Measurements from ENCODE around the gene MXRA7. TPM values are rescaled to one million over a fixed set of nuclear protein-coding genes. Genes with fewer than 3 reads are reported as not detected.

The MXRA7 gene
- polyA plus RNA-seq, 3 donors = 107 to 119 (median 114) TPM

Other genes starting within 250 kb of the MXRA7 start
- gene AANAT, start 243.4 kb downstream of the MXRA7 start, polyA plus RNA-seq (ENCODE audit: insufficient read length in 3 of 3) = under 1 TPM in 1 of 3 donors, not detected in 2; 0.35 TPM
- 1 to 10 TPM; 5.6 to 7.2 (median 5.7) TPM for gene RHBDF2, start 209.5 kb downstream of the MXRA7 start, polyA plus RNA-seq (ENCODE audit: insufficient read length in 3 of 3)
- gene CYGB, start 173.3 kb downstream of the MXRA7 start, polyA plus RNA-seq (ENCODE audit: insufficient read length in 3 of 3) = 10 to 100 TPM in 2 of 3 donors, 1 to 10 TPM in 1; 9.2 to 13.4 (median 11.1) TPM
- gene PRCD, start 170.9 kb downstream of the MXRA7 start, polyA plus RNA-seq (ENCODE audit: insufficient read length in 3 of 3) = 1 to 10 TPM; 2.2 to 3.7 (median 3.0) TPM
- gene ST6GALNAC2, start 125.1 kb downstream of the MXRA7 start, polyA plus RNA-seq (ENCODE audit: insufficient read length in 3 of 3) = 1 to 10 TPM; 8.5 to 9.9 (median 9.6) TPM
- under 1 TPM; 0.18 to 0.43 (median 0.25) TPM for gene ST6GALNAC1, start 67.2 kb downstream of the MXRA7 start, polyA plus RNA-seq (ENCODE audit: insufficient read length in 3 of 3)
- 10 to 100 TPM; 21.1 to 25.8 (median 21.9) TPM for gene JMJD6, start 15.6 kb upstream of the MXRA7 start, polyA plus RNA-seq (ENCODE audit: insufficient read length in 3 of 3)
- 10 to 100 TPM; 43.3 to 47.3 (median 44.8) TPM for gene METTL23, start 15.9 kb upstream of the MXRA7 start, polyA plus RNA-seq (ENCODE audit: insufficient read length in 3 of 3)
- gene SRSF2, start 26.4 kb upstream of the MXRA7 start, polyA plus RNA-seq (ENCODE audit: insufficient read length in 3 of 3) = 100 to 1,000 TPM; 395 to 434 (median 415) TPM
- gene MFSD11, start 27.2 kb upstream of the MXRA7 start, polyA plus RNA-seq (ENCODE audit: insufficient read length in 3 of 3) = 10 to 100 TPM; 24.6 to 27.7 (median 25.6) TPM
- gene MGAT5B, start 157.4 kb upstream of the MXRA7 start, polyA plus RNA-seq (ENCODE audit: insufficient read length in 3 of 3) = 1 to 10 TPM; 1.1 to 1.3 (median 1.1) TPM

Measured in right renal cortex interstitium (tissue), 3 donors.